Body of pancreas (tissue), 4 donors: ENCODE results near the gene MAML3.

ENCODE experiments used
- CTCF ChIP-seq, 7 experiments: fragments of 450-650 bp in 4 of 7; fragments of 200-600 bp in 3 of 7; sonication (generic) in 3 of 7; IDR thresholded peaks; one replicate each; pipeline ENCODE4 v1.5.1; 2016 to 2019; ENCODE audit warnings: antibody characterized with exemption in 7 of 7
- POLR2A ChIP-seq, 3 donors: fragments of 450-650 bp; IDR thresholded peaks; one replicate each; pipeline ENCODE4 v1.6.1; 2016; ENCODE audit warnings: antibody characterized with exemption in 3 of 3, mild to moderate bottlenecking in 2 of 3

- TF ChIP-seq CTCF (IDR thresholded peaks at IDR 0.05): peak; percentile 10 to 58 (median 30)
- TF ChIP-seq POLR2A (IDR thresholded peaks at IDR 0.05): no peak
These were observed 292.5 kb downstream of the MAML3 start for GRCh38 chr4:139861471-139861870.
